Esophagus muscularis mucosa (tissue), 4 donors: ENCODE results near the gene PTPRN2.
"Not testable (repeated sequence)": the region's sequence is repeated elsewhere in the genome, so short reads cannot be mapped to it uniquely, and the experiment has no call there.

Source experiments
- EP300 ChIP-seq: sonication (generic); formaldehyde crosslinking; IDR thresholded peaks from one replicate; pipeline ENCODE4 v1.6.1; 2017; ENCODE audit warnings: antibody characterized with exemption
- POLR2A ChIP-seq: fragments of 450-650 bp; IDR thresholded peaks from one replicate; pipeline ENCODE4 v1.6.1; 2017; ENCODE audit warnings: antibody characterized with exemption, moderate library complexity, mild to moderate bottlenecking, low read depth
- POLR2AphosphoS5 ChIP-seq, 2 donors: sonication (generic); formaldehyde crosslinking; IDR thresholded peaks; one replicate each; pipeline ENCODE4 v1.6.1; 2017; ENCODE audit warnings: antibody characterized with exemption in 2 of 2
- TF ChIP-seq, protein P1 (sequence below), 3 experiments: fragments of 200-600 bp in 2 of 3; fragments of 450-650 bp in 1 of 3; sonication (generic) in 2 of 3; IDR thresholded peaks; one replicate each; pipeline ENCODE4 v1.5.1; 2017 to 2019; ENCODE audit warnings: antibody characterized with exemption in 3 of 3, mild to moderate bottlenecking in 2 of 3, moderate library complexity in 1 of 3

- TF ChIP-seq, protein P1, sequence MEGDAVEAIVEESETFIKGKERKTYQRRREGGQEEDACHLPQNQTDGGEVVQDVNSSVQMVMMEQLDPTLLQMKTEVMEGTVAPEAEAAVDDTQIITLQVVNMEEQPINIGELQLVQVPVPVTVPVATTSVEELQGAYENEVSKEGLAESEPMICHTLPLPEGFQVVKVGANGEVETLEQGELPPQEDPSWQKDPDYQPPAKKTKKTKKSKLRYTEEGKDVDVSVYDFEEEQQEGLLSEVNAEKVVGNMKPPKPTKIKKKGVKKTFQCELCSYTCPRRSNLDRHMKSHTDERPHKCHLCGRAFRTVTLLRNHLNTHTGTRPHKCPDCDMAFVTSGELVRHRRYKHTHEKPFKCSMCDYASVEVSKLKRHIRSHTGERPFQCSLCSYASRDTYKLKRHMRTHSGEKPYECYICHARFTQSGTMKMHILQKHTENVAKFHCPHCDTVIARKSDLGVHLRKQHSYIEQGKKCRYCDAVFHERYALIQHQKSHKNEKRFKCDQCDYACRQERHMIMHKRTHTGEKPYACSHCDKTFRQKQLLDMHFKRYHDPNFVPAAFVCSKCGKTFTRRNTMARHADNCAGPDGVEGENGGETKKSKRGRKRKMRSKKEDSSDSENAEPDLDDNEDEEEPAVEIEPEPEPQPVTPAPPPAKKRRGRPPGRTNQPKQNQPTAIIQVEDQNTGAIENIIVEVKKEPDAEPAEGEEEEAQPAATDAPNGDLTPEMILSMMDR (IDR thresholded peaks at IDR 0.05): not testable (repeated sequence)
- not testable (repeated sequence) for TF ChIP-seq POLR2A; EP300; POLR2AphosphoS5 (IDR thresholded peaks at IDR 0.05)
Observed at GRCh38 chr7:157933219-157934155, 654.1 kb downstream of the PTPRN2 start.
